CD4-positive, alpha-beta T cell treated with Interleukin-6 at 100 ng/mL for 8 hours (primary cell): ENCODE data around the gene STRADA.

Experiments
- DNase-seq: peaks from one replicate; pipeline ENCODE4 v3.0.0-alpha.2; 2020; ENCODE audit warnings: mixed read lengths, low spot score

The STRADA gene

DNA sequence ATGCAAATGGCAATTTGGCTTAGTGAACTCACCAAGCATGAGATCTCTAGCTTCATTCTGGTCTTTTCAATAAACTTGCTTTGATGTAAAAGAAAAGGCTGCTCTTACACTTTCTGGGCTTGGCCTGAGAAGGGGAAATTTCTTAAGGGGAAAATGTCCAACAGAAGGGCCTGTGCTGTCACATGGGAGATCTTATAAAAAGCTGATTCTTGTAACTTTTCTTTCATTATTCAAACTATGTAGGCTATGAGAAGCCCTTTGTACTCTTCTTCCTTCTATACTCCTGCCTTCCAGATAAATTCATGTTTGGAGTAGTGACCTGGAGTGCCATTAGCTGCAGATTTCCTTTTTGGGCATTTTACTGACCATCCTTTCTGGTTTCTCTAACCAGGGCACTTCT is 58.6 kb downstream of the STRADA start:
- DNase-seq: no peak

DNA sequence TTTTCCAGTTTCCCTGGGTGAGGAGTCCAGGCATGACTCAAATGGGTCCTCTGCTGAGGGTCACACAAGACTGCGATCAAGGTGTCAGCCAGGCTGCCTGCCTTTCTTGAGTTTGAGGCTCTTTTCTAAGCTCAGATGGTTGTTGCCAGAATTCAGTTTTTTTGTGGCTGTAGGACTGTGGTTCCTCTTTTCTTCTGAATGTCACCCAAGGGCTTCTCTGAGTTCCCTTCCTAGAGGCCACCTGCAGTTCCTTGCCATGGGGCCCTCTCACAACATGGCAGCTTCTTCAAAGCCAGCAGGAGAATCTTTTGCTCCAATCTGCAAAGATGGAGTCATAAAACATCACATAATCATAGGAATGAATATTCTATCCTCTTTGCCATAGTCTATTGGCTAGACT is 59.2 kb downstream of the STRADA start:
- DNase-seq: no peak

GRCh38 chr17:63681530-63681929 is 60.1 kb downstream of the STRADA start:
- no peak for DNase-seq

GRCh38 chr17:63680700-63681099 is 60.9 kb downstream of the STRADA start:
- no peak for DNase-seq

- DNase-seq: no peak
Observed at GRCh38 chr17:63679214-63679613, 62.4 kb downstream of the STRADA start.

DNA sequence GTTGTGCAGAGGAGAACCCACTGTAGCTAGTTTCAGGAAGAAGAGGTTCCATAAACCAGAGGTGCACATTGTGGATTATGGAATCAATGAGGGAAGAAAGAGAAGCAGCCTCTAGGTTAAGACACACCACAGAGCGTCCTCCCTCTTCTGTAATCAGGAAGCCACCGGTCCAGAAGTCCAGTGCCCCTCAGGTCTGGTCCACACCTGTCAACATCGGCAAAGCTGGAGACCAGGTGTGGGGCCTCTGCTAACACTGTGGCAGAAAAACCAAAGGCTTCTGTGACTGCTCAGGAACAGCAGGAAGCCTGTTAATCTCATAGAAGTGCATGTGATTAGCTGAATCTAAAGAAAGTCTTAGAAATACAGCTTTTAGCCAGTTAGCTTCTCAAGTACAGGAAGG is 65.0 kb downstream of the STRADA start:
- DNase-seq: no peak

- no peak for DNase-seq
Observed at GRCh38 chr17:63675607-63676546, 65.7 kb downstream of the STRADA start.

DNA sequence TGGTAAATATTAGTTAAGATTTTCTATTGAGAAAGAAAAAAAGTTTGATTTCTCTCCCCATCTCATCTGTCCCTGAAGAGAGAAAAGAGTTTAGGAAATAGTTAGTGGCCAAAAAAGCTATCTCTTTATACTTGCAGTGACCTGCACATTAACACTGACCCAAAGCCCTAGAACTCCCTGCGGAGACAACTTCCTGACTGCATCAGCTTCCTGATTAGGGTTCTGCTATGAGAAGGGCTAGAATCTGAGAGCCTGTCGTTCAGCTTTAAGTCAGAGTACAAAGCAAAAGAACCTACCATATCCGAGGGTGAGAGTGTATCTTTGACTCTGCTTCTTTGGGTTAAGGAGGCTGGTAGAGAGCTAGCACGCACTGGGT is 66.4 kb downstream of the STRADA start:
- DNase-seq: no peak

DNA sequence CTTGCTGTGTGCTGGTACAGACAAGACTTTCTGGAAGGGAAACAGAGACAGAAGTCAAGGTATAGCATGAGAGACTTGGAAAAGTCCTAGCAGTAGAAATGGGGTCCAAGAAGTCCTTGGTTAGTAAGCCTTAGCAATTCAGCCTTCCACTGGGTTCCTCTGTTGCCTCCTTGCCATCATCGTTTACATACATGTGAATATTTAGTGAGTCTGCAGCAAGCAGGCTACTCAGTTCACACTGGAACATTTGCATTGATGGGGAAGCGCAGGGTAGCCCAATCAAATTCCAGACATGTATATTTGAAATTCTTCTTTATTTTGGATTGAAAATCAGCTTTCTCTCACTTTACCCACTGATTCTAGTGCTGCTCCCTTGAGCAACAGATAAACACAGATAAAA is 68.7 kb downstream of the STRADA start:
- DNase-seq: no peak

GRCh38 chr17:63665527-63666214 is 75.9 kb downstream of the STRADA start:
- no peak for DNase-seq

- no peak for DNase-seq
Observed at GRCh38 chr17:63659850-63660249, 81.7 kb downstream of the STRADA start.

- no peak for DNase-seq
Observed at GRCh38 chr17:63658366-63658765, 83.2 kb downstream of the STRADA start.

DNA sequence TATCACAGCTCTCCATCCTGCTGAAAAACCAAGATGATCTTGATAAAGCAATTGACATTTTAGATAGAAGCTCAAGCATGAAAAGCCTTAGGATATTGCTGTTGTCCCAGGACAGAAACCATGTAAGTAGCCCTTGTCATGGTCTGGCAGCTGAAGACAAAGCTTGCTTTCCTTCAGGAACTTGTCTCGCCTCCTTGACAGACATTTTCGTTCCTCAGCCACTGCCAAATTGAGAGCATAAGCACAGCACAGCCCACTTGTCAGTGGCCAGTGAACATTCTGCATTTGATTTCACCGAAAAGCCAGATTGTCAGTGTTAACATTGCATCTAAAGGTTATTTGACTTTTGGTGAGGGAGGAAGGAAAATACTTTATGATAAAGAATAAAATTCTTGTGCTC is 83.8 kb downstream of the STRADA start:
- DNase-seq: no peak

- DNase-seq: no peak
Observed at GRCh38 chr17:63653050-63653449, 88.5 kb downstream of the STRADA start.
